ENCODE data around the gene MEIS2.

MEIS2 gene

DNA sequence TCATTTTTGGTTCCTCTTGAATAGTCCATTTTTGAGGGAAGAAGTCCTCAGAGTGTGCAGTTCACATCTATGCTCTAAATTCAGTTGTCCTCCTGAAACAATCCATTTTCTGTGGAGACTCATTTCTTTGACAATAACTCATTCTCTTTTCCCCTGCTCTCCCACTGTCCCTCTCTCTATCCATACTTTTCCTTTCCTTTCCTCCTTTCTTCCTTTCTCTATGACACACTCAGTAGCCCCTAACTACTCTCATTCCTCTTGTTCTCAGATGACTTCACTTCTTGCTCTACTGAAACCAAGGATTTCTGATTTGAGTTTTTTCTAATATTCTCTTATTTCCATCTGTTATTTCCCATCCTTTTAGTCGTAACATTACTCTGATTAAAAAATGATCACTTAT, 16.7 kb upstream of the MEIS2 start:
- no peak for TF ChIP-seq FOXA1 (IDR thresholded peaks at IDR 0.05)
- TF ChIP-seq SUZ12 (IDR thresholded peaks at IDR 0.05) = no peak
- no peak for TF ChIP-seq LEF1 (IDR thresholded peaks at IDR 0.05; ENCODE audit: borderline replicate concordance)
- TF ChIP-seq SP1 (IDR thresholded peaks at IDR 0.05) = no peak
- TF ChIP-seq ZNF384 (IDR thresholded peaks at IDR 0.05) = no peak
- TF ChIP-seq, protein P1, sequence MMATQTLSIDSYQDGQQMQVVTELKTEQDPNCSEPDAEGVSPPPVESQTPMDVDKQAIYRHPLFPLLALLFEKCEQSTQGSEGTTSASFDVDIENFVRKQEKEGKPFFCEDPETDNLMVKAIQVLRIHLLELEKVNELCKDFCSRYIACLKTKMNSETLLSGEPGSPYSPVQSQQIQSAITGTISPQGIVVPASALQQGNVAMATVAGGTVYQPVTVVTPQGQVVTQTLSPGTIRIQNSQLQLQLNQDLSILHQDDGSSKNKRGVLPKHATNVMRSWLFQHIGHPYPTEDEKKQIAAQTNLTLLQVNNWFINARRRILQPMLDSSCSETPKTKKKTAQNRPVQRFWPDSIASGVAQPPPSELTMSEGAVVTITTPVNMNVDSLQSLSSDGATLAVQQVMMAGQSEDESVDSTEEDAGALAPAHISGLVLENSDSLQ (IDR thresholded peaks at IDR 0.05) = no peak
- TF ChIP-seq NFRKB (IDR thresholded peaks at IDR 0.05) = no peak

DNA sequence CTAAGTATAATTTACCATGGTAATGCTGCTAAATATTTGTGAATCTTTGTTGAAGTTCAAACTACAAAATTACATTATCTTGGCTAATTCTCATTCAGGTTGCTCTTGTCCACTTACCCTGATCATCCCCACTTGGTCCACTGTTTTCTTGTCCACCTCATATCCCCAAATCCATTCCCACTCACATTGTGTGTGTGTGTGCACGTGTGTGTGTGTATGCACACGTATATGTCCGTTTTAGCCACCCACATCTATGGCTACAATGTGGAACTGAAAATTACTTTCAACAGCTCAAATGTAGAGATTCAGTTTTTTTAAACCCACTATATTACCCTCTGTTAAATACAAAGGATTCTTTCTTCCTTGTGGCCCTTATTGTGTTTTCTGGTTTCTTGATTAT, 15.2 kb upstream of the MEIS2 start:
- TF ChIP-seq TARDBP (IDR thresholded peaks at IDR 0.05) (no peak), FOXM1 (IDR thresholded peaks at IDR 0.05; ENCODE audit: borderline replicate concordance) (no peak), LEF1 (IDR thresholded peaks at IDR 0.05; ENCODE audit: borderline replicate concordance) (no peak), ELF4 (IDR thresholded peaks at IDR 0.05) (no peak), L3MBTL2 (conservative IDR thresholded peaks at IDR 0.05) (no peak), SP1 (IDR thresholded peaks at IDR 0.05) (no peak), FOXA1 (IDR thresholded peaks at IDR 0.05) (no peak), CTBP1 (IDR thresholded peaks at IDR 0.05; ENCODE audit: borderline replicate concordance) (no peak), SUZ12 (IDR thresholded peaks at IDR 0.05) (no peak), HDGF (IDR thresholded peaks at IDR 0.05; ENCODE audit: borderline replicate concordance) (no peak), FOXK2 (IDR thresholded peaks at IDR 0.05) (no peak), NFRKB (IDR thresholded peaks at IDR 0.05) (no peak), ARNT (IDR thresholded peaks at IDR 0.05) (no peak), ZNF384 (IDR thresholded peaks at IDR 0.05) (no peak)
- TF ChIP-seq, protein P1 (IDR thresholded peaks at IDR 0.05) = no peak
- DNase-seq (ENCODE audit: extremely low spot score) = no peak
- CTCF ChIA-PET = no interaction called here
- POLR2A ChIA-PET = no interaction called here

More for the DNA sequence above, 16.7 kb upstream of the MEIS2 start:
- CTCF ChIA-PET = no interaction called here
- POLR2A ChIA-PET = no interaction called here
- no peak for DNase-seq (ENCODE audit: extremely low spot score)

DNA sequence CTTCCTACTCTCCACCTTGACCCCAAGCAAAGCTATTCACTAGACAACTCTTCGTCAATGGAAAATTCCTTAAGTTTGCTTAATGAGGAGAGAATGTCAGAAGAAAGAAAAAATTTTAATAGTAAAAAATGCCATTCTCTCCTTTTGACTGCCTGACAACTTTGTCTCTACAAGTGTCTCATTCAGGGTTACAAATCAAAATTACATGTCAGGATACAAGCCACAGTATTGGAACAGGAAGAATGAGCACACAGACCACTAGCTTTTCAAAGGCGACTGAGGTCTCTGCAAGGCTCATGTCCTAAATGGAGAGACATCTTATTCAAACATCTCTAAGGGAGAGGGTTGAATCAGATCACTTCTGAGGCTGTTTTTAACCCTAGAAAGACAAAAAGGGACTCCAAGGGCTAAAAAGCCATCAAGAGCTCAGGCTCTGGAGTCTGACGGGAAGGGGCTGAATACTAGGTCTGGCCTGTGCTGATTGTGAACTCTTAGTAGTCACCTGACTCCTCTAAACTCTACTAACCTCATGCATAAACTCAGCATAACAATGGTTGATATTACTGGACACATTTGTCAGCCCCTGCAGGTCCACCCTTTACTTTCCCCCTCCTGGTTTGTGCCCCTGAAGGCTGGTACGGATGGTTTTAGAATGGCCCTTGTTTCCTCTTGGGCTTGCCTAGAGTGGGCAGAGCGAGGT, 12.8 kb upstream of the MEIS2 start:
- TF ChIP-seq CTBP1 (IDR thresholded peaks at IDR 0.05; ENCODE audit: borderline replicate concordance) = no peak
- no peak for TF ChIP-seq L3MBTL2 (conservative IDR thresholded peaks at IDR 0.05)
- TF ChIP-seq TARDBP (IDR thresholded peaks at IDR 0.05) = no peak
- TF ChIP-seq FOXK2 (IDR thresholded peaks at IDR 0.05) = no peak
- no peak for TF ChIP-seq FOXA1 (IDR thresholded peaks at IDR 0.05)
- no peak for TF ChIP-seq SUZ12 (IDR thresholded peaks at IDR 0.05)
- no peak for TF ChIP-seq SP1 (IDR thresholded peaks at IDR 0.05)
- TF ChIP-seq ELF4 (IDR thresholded peaks at IDR 0.05) = no peak
- TF ChIP-seq LEF1 (IDR thresholded peaks at IDR 0.05; ENCODE audit: borderline replicate concordance) = no peak
- no peak for TF ChIP-seq NFRKB (IDR thresholded peaks at IDR 0.05)
- no peak for TF ChIP-seq FOXM1 (IDR thresholded peaks at IDR 0.05; ENCODE audit: borderline replicate concordance)
- TF ChIP-seq HDGF (IDR thresholded peaks at IDR 0.05; ENCODE audit: borderline replicate concordance) = no peak
- DNase-seq (ENCODE audit: extremely low spot score) = no peak
- POLR2A ChIA-PET = interaction anchor here (1.2 kb wide), 1 partner anchor 12 kb away, joined by 4 read pairs; no protein-coding TSS in a partner anchor
- CTCF ChIA-PET = interaction anchor here (0.6 to 1.5 kb wide), 2 partner anchors 20 to 229 kb away, joined by 3 to 4 read pairs; no protein-coding TSS in a partner anchor

DNA sequence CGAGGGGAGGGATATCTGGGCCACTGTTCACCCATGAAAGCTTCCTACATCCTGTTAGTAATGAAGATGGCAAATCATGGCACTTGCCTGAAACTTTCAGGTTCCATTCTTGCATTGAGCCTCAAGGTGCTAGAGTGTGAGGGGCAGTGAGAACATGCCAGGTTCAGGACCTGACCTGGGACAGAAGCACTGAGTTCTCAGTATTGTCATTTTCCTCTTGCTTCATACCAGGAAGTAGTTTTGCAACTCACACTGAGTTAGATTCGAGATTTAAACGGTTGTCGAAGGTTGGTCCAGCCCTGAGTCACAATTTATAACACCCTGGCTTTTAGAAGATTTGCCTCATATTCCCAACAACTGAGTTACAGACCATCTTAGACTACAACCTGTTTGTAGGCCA, 11.8 kb upstream of the MEIS2 start:
- ChIA-PET CTCF (no interaction called here), POLR2A (interaction anchor here (1.0 to 1.8 kb wide), 2 partner anchors 11 to 35 kb away, joined by 3 to 9 read pairs; partner anchors contain the start of gene MEIS2)
- TF ChIP-seq LEF1 (IDR thresholded peaks at IDR 0.05; ENCODE audit: borderline replicate concordance) (no peak), SUZ12 (IDR thresholded peaks at IDR 0.05) (no peak), HDGF (IDR thresholded peaks at IDR 0.05; ENCODE audit: borderline replicate concordance) (no peak), TARDBP (IDR thresholded peaks at IDR 0.05) (no peak), BHLHE40 (IDR thresholded peaks at IDR 0.05; ENCODE audit: borderline replicate concordance) (no peak), NFRKB (IDR thresholded peaks at IDR 0.05) (no peak), FOXK2 (IDR thresholded peaks at IDR 0.05) (no peak), ELF4 (IDR thresholded peaks at IDR 0.05) (no peak), FOXM1 (IDR thresholded peaks at IDR 0.05; ENCODE audit: borderline replicate concordance) (no peak), ZNF384 (IDR thresholded peaks at IDR 0.05) (no peak), FOXA1 (IDR thresholded peaks at IDR 0.05) (no peak), ARNT (IDR thresholded peaks at IDR 0.05) (no peak)
- TF ChIP-seq, protein P1 (IDR thresholded peaks at IDR 0.05) = no peak
- DNase-seq (ENCODE audit: extremely low spot score) = no peak

DNA sequence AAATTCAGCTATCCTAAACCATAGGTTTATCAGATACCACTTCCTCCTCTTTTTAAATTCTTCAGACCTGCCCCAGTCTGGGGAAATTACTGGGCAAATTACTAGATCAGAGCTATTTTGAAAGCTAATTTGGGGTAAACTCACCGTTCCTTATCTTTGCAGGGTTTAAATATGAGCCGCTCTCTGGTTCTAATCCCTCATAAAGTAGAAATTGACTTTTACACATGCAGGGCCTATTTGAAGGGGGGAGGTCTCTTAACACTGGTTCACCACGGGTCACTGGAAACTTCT, 11.0 kb upstream of the MEIS2 start:
- POLR2A ChIA-PET = interaction anchor here (0.7 to 1.8 kb wide), 3 partner anchors 10 to 115 kb away, joined by 3 to 9 read pairs (median 3); partner anchors contain the start of gene MEIS2
- CTCF ChIA-PET = interaction anchor here (0.7 kb wide), 1 partner anchor 9 kb away, joined by 3 read pairs; no protein-coding TSS in a partner anchor
- TF ChIP-seq FOXK2 (IDR thresholded peaks at IDR 0.05) (no peak), FOXM1 (IDR thresholded peaks at IDR 0.05; ENCODE audit: borderline replicate concordance) (no peak), ELF4 (IDR thresholded peaks at IDR 0.05) (no peak), ARNT (IDR thresholded peaks at IDR 0.05) (no peak), CTBP1 (IDR thresholded peaks at IDR 0.05; ENCODE audit: borderline replicate concordance) (no peak), ZNF384 (IDR thresholded peaks at IDR 0.05) (no peak), FOXA1 (IDR thresholded peaks at IDR 0.05) (no peak), SP1 (IDR thresholded peaks at IDR 0.05) (no peak), L3MBTL2 (conservative IDR thresholded peaks at IDR 0.05) (no peak), SUZ12 (IDR thresholded peaks at IDR 0.05) (no peak), TARDBP (IDR thresholded peaks at IDR 0.05) (no peak)
- DNase-seq (ENCODE audit: extremely low spot score) = no peak

Data from HEK293T (cell line).